ENCODE data around the gene CORO2B. TPM values are rescaled to one million over a fixed set of nuclear protein-coding genes. Genes with fewer than 3 reads are reported as not detected.

The CORO2B gene
- total RNA-seq, 2 donors from 2014 or later: 1.0 to 4.0 TPM

DNA sequence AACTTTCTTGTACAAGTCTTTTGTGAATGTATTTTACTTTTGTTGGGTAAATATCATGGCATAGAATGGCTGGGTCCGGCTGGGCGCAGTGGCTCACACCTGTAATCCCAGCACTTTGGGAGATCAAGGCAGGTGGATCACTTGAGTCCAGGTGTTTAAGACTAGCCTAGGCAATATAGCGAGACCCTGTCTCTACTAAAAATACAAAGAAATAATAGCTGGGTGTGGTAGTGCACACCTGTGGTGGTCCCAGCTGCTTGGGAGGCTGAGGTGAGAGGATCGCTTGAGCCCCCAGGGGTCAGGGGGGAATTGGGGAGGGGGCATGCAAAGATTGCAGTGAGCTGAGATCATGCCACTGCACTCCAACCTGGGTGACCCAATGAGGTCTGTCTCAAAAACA is 189.0 kb downstream of the CORO2B start:
- DNase-seq: no peak
- intact Hi-C loops (cut with DNase I): no loop called here
- TF ChIP-seq, protein P1, sequence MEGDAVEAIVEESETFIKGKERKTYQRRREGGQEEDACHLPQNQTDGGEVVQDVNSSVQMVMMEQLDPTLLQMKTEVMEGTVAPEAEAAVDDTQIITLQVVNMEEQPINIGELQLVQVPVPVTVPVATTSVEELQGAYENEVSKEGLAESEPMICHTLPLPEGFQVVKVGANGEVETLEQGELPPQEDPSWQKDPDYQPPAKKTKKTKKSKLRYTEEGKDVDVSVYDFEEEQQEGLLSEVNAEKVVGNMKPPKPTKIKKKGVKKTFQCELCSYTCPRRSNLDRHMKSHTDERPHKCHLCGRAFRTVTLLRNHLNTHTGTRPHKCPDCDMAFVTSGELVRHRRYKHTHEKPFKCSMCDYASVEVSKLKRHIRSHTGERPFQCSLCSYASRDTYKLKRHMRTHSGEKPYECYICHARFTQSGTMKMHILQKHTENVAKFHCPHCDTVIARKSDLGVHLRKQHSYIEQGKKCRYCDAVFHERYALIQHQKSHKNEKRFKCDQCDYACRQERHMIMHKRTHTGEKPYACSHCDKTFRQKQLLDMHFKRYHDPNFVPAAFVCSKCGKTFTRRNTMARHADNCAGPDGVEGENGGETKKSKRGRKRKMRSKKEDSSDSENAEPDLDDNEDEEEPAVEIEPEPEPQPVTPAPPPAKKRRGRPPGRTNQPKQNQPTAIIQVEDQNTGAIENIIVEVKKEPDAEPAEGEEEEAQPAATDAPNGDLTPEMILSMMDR (IDR thresholded peaks at IDR 0.05): no peak
- TF ChIP-seq POLR2A (IDR thresholded peaks at IDR 0.05): no peak
- Histone ChIP-seq H3K36me3 (replicated peaks in 1 of 2; ENCODE audit: insufficient read depth in 1 of 2, low read depth in 2 of 2) (no peaks in the 10 kb centered on the region), H3K27ac (no peak overlapping the region), H3K4me3 (no peak overlapping the region), H3K4me1 (no peaks in the 10 kb centered on the region), H3K9me3 (no peaks in the 10 kb centered on the region), H3K27me3 (no peaks in the 10 kb centered on the region)
- ATAC-seq: no peak
- 57 to 64% methylated on average over 4 of the region's 4 CpGs for WGBS, 2 donors

DNA sequence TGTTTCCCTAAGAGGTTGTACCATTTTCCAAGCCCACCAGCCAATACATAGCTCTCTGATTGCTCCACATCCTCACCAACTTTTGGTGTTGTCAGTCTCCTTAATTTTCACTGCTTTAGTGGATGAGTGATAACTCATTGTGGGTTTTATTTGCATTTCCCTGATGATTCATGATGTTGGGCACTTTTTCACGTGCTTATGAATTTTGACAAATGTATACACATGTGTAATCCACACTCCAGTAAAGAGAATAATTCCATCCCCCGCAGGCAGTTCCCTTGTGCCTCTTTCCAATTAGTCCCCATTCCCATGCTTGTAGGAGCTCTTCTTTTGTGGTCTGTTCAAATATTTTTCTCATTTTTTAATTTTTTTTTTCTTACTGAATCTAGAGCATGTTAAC is 189.5 kb downstream of the CORO2B start:
- TF ChIP-seq, protein P1 (IDR thresholded peaks at IDR 0.05): no peak
- TF ChIP-seq POLR2A (IDR thresholded peaks at IDR 0.05): no peak
- intact Hi-C loops (cut with DNase I): no loop called here
- WGBS, 2 donors: 9% methylated on average over 1 to 2 of the region's 2 CpGs
- Histone ChIP-seq H3K36me3 (replicated peaks in 1 of 2; ENCODE audit: insufficient read depth in 1 of 2, low read depth in 2 of 2) (no peaks in the 10 kb centered on the region), H3K27ac (no peak overlapping the region), H3K27me3 (no peaks in the 10 kb centered on the region), H3K9me3 (no peaks in the 10 kb centered on the region), H3K4me3 (no peak overlapping the region), H3K4me1 (no peaks in the 10 kb centered on the region)
- no peak for ATAC-seq
- DNase-seq: no peak

DNA sequence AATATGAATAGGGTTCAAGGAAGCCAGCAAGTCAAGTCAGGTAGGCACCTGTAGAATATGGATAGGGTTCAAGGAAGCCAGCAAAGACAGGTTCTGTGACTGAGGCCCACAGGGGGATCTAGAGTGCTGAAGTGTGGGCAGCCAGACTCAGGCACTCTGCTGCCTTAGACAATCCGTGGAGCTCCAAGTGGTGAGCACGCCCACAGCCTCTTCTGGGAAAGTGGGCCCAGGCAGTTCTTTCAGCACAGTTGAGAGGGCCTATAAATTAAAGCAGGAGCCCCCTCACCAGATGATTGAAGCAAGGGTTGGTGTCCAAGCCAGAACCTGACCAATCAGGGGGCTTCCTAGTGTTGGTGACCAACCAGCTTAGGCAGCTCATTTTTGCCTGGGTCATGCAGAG is 190.9 kb downstream of the CORO2B start:
- 69 to 87% methylated on average over 2 of the region's 2 CpGs for WGBS, 2 donors
- TF ChIP-seq, protein P1 (IDR thresholded peaks at IDR 0.05): no peak
- TF ChIP-seq POLR2A (IDR thresholded peaks at IDR 0.05): no peak
- H3K36me3 ChIP-seq (replicated peaks in 1 of 2; ENCODE audit: insufficient read depth in 1 of 2, low read depth in 2 of 2): no peaks in the 10 kb centered on the region
- no peaks in the 10 kb centered on the region for H3K27me3 ChIP-seq
- no peak overlapping the region for H3K4me3 ChIP-seq
- ATAC-seq (no peak), DNase-seq (no peak)
- H3K9me3 ChIP-seq: no peaks in the 10 kb centered on the region
- no peaks in the 10 kb centered on the region for H3K4me1 ChIP-seq
- no peak overlapping the region for H3K27ac ChIP-seq
- intact Hi-C loops (cut with DNase I): no loop called here

DNA sequence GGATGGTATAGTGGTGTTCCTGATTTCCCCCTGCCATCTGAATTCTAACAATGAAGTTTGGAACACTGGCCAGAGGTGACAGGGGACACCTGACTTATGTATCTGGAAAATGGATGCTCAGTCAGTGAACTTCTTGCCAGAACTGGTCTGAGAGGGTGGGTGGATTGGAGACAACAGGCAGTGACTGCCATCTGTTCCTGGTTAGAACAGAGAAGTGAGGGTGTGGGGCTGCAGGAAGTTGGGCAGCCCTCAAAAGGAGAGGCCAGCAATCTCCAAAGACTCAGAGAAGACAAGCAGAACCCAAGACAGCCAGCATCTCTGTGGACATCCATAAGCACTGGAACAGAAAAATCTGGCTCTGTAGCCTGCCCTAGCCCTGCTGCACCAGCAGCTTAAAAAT is 191.4 kb downstream of the CORO2B start:
- no peak overlapping the region for H3K27ac ChIP-seq
- no peak for TF ChIP-seq POLR2A (IDR thresholded peaks at IDR 0.05)
- TF ChIP-seq, protein P1 (IDR thresholded peaks at IDR 0.05): no peak
- intact Hi-C loops (cut with DNase I): no loop called here

DNA sequence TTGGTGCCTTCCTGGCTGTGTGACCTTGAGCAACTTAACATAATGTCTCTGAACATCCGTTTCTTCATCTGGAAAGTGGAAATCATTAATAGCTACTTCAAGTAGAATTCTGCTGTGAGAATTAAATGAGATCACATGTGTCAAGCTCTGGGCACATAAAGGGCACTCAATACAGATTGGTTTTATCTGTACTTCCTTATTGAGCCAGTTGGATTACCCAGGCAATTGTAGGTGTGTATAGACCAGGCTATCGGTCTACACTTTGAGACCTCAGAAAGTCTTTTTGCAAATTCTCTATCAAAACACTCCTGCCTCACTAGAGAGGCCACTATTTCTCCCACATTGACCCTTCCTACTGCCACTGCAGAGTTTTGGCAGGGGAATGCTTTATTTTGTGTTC is 194.2 kb downstream of the CORO2B start:
- 61 to 64% methylated on average over 2 of the region's 2 CpGs for WGBS, 2 donors
- Histone ChIP-seq H3K27me3 (no peaks in the 10 kb centered on the region), H3K4me3 (no peak overlapping the region), H3K9me3 (no peaks in the 10 kb centered on the region), H3K36me3 (replicated peaks in 1 of 2; ENCODE audit: insufficient read depth in 1 of 2, low read depth in 2 of 2) (no peaks in the 10 kb centered on the region), H3K4me1 (no peaks in the 10 kb centered on the region), H3K27ac (no peak overlapping the region)
- TF ChIP-seq POLR2A (IDR thresholded peaks at IDR 0.05): no peak
- TF ChIP-seq, protein P1 (IDR thresholded peaks at IDR 0.05): no peak
- intact Hi-C loops (cut with DNase I): no loop called here
- ATAC-seq: no peak
- DNase-seq: no peak

More for the DNA sequence above, 191.4 kb downstream of the CORO2B start:
- Histone ChIP-seq H3K27me3 (no peaks in the 10 kb centered on the region), H3K4me3 (no peak overlapping the region), H3K9me3 (no peaks in the 10 kb centered on the region), H3K4me1 (no peaks in the 10 kb centered on the region), H3K36me3 (replicated peaks in 1 of 2; ENCODE audit: insufficient read depth in 1 of 2, low read depth in 2 of 2) (no peaks in the 10 kb centered on the region)
- DNase-seq (no peak), ATAC-seq (no peak)
